Fibroblast of villous mesenchyme (primary cell): ENCODE data around the gene ZYG11A. TPM values are rescaled to one million over a fixed set of nuclear protein-coding genes. Genes with fewer than 3 reads are reported as not detected.
A peak's percentile ranks its signal among the peaks of the same experiment; 100 is the strongest.
"Not testable (repeated sequence)": the region's sequence is repeated elsewhere in the genome, so short reads cannot be mapped to it uniquely, and the experiment has no call there.

Experiments used
- DNase-seq: peaks from one replicate; pipeline ENCODE4 v3.0.0-alpha.2; 2010; ENCODE audit warnings: low read depth
- H3K4me3 ChIP-seq: 2 replicates; pipeline ENCODE4 v1.5.1; 2011; ENCODE audit warnings: low read depth, mild to moderate bottlenecking, low read length
- CTCF ChIP-seq: IDR thresholded peaks from 2 replicates; pipeline ENCODE4 v1.5.1; 2012; ENCODE audit warnings: low read depth, mild to moderate bottlenecking, low read length; ENCODE audit not compliant: insufficient read depth
- total RNA-seq: library from RNA; depleted of rRNA; stranded (reverse); fragments of >200 nt; gene quantifications from 2 replicates; pipeline ENCODE4 v1.2.3, GENCODE V29; 2012

The ZYG11A gene
- total RNA-seq, 1 donor, result 1.7 TPM

- TF ChIP-seq CTCF, result no peak
- DNase-seq, result no peak
- no peak overlapping the region for H3K4me3 ChIP-seq
Measured at GRCh38 chr1:52855584-52855983, 13.0 kb downstream of the ZYG11A start.

GRCh38 chr1:52856026-52856425 is 13.5 kb downstream of the ZYG11A start:
- no peak for DNase-seq
- no peak for TF ChIP-seq CTCF
- no peak overlapping the region for H3K4me3 ChIP-seq

- TF ChIP-seq CTCF, result no peak
- DNase-seq, result peak; percentile 19
- no peak overlapping the region for H3K4me3 ChIP-seq
Measured at GRCh38 chr1:52857443-52857842, 14.9 kb downstream of the ZYG11A start.

GRCh38 chr1:52862666-52863458 is 20.3 kb downstream of the ZYG11A start:
- DNase-seq, result no peak
- H3K4me3 ChIP-seq, result no peak overlapping the region
- TF ChIP-seq CTCF, result no peak

GRCh38 chr1:52867087-52867863 is 24.7 kb downstream of the ZYG11A start:
- H3K4me3 ChIP-seq, result no peak overlapping the region
- TF ChIP-seq CTCF, result no peak
- peak; percentile 4 for DNase-seq

GRCh38 chr1:52869727-52870126 is 27.2 kb downstream of the ZYG11A start:
- DNase-seq, H3K4me3 ChIP-seq: not testable (repeated sequence)

GRCh38 chr1:52876843-52877242 is 34.3 kb downstream of the ZYG11A start:
- no peak overlapping the region for H3K4me3 ChIP-seq
- no peak for DNase-seq
- TF ChIP-seq CTCF, result no peak
